Astrocyte of the spinal cord (primary cell): Measurements from ENCODE around the gene ARHGEF7.
"Not testable (repeated sequence)": the region's sequence is repeated elsewhere in the genome, so short reads cannot be mapped to it uniquely, and the experiment has no call there.

ENCODE experiments used
- DNase-seq: peaks from one replicate; pipeline ENCODE4 v3.0.0; 2011; ENCODE audit warnings: low read depth, low spot score
- H3K4me3 ChIP-seq: 2 replicates; pipeline ENCODE4 v1.5.1; 2011; ENCODE audit warnings: low read depth, mild to moderate bottlenecking, low read length, moderate library complexity
- CTCF ChIP-seq: IDR thresholded peaks from 2 replicates; pipeline ENCODE4 v1.5.1; 2012; ENCODE audit warnings: low read depth, mild to moderate bottlenecking, low read length, inconsistent platforms
- in situ Hi-C: cut with HindIII; loops from 2 replicates; pipeline ENCODE4 v1.10.0; 2017; ENCODE audit warnings: low sequenced_read_pairs

The ARHGEF7 gene

DNA sequence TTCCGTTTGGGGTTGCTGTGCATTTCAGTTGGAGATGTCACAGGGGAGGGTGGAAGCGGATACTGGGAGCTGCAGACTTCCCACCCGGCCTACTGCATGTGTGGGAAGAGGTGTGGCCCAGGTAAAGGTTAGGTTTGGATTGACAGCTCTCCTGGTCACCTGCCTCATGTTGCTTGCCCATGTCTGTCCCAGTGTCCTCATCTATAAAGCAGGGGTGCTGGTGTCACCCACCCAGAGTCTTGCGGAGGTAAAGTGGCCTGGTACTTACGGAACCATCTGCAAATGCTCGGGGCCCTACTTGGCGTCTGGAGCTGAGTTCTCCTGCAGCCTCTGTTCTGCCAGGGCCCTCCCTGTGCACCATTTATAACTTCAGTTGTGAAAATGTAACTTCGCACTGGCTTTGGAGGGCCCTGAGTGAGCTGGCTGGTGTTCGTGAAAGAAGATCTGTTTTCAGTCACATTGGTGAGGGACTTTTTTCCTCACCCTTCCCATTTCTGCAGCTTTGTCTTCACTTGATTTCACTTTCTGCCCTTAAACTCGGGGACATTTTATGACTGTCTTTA lies 140.2 kb downstream of the ARHGEF7 start:
- in situ Hi-C loops = no loop called here
- H3K4me3 ChIP-seq = no peak overlapping the region
- no peak for TF ChIP-seq CTCF
- no peak for DNase-seq

- no peak overlapping the region for H3K4me3 ChIP-seq
- in situ Hi-C loops = no loop called here
- no peak for TF ChIP-seq CTCF
- no peak for DNase-seq
Measured at GRCh38 chr13:111256458-111256857, 141.3 kb downstream of the ARHGEF7 start.

DNA sequence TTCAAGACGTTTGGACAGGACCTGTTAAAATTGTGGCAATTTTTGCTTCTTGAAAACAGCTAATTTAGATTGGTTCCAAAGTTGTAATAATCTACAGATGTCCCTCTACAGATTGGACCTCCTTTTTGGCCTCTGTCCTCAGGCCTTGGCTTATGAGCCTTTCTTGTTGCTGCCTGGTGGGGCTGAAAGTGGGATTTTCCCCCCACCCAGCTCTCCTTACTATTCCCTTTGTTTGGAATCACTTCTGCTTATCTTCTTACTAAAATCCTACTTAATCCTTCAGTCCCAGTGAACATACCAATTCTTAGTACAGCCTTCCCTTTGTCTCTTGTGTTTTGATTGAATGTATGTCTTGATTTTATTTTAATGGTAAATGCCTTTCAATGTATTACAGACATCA lies 141.8 kb downstream of the ARHGEF7 start:
- no peak overlapping the region for H3K4me3 ChIP-seq
- in situ Hi-C loops = no loop called here
- DNase-seq = no peak
- no peak for TF ChIP-seq CTCF

- in situ Hi-C loops, DNase-seq, H3K4me3 ChIP-seq: not testable (repeated sequence)
Measured at GRCh38 chr13:111257899-111258298, 142.8 kb downstream of the ARHGEF7 start.

DNA sequence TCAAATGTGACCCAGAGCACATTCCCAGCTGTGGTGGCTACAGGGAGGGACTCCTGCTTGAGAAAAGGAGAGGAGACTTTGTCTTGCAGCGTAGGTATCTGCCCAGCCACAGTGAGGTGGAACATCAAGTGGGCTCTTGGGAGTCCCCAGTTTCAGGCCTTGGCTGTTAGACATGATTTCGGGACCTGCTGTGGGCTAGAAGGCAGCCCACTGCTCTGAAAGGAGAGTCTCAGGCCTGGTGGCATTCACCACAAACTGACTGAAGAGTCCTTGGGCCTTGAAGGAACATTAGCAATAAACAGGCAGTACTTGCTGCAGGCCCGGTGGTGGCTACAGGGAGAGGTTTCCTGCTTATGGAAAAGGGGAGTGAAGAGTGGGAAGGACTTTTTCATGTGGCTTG lies 143.5 kb downstream of the ARHGEF7 start:
- DNase-seq = no peak
- H3K4me3 ChIP-seq = no peak overlapping the region
- in situ Hi-C loops = no loop called here
- no peak for TF ChIP-seq CTCF

DNA sequence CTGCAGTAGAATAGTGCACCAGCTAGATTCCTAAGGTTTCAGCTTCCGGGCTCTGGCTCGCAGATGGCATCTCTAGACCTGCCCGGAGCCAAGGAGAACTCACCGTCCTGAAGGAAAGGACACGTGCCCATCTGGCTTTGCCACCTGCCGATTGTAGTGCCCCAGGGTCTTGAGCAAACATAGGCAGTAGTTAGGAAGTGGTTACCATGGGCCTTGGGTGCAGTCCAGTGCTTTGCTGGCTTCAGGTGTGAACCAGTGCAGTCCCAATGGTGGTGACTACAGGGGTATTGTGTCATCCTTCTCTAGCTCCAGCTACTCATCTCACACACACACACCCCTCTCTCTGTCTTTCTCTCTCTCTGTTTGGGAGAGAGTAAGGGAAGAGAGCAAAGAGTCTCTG lies 143.9 kb downstream of the ARHGEF7 start:
- H3K4me3 ChIP-seq = no peak overlapping the region
- no peak for DNase-seq
- in situ Hi-C loops = no loop called here
- no peak for TF ChIP-seq CTCF

DNA sequence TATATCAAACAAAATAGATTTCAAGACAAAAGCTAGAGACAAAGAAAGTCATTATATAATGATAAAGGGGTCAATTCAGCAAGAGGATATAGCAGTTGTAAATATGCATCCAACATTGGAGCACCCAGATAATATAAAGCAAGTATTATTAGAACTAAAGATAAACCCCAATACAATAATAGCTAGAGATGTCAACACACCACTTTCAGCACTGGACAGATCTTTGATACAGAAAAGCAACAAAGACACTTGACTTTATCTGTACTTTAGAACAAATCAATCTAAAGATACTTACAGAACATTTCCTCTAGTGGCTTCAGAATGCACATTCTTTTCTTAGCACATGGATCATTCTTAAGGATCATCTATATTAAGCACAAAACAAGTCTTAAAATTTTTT lies 146.2 kb downstream of the ARHGEF7 start:
- TF ChIP-seq CTCF = no peak
- H3K4me3 ChIP-seq = no peak overlapping the region
- in situ Hi-C loops = no loop called here
- DNase-seq = no peak
